ENCODE measurements around the gene FLT3.

FLT3 gene

DNA sequence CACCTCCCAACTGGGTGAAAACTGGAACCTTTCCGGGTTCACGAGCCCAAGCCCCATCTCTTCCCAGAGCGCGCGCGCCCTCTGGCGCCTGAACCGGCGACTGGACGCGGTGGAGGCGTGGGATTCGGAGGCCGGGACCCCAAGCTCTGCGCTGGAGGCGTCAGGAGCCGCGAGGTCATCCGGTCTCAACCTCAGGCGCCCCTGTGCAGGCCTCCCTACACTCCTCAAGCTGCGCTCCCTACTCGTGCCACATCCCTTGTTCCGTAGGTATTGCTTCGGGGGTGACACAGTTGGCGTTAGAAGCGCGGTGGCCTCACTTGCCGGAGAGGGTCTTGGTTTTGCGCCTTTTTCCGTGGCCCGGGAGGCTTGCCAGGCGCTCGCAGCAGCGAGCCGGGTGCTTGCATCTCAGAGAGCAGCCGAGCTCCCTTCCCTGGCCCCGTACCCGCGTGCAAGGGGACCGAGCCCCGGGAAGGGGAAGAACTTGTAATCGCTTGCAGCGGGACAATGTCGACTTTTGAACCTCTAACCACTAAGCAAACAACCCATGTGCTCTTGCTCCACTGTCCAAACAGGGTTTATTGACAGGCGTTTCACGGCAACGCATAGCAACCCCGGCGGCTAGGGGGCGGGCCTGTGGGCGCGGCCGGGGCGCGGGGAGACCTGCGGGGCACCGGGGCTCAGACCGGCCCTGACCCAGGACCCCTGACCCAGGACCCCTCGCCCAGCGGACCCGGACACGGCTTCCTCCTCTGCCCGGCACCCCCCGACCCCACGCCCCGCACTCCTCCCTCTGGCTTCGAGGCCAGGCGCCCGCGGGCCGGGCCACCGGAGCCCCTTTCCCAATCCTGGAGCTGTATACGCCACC, 139.8 kb downstream of the FLT3 start:
- H3K4me3 ChIP-seq (ENCODE audit: low read depth, low read length) = no peak overlapping the region
- TF ChIP-seq, protein P1, sequence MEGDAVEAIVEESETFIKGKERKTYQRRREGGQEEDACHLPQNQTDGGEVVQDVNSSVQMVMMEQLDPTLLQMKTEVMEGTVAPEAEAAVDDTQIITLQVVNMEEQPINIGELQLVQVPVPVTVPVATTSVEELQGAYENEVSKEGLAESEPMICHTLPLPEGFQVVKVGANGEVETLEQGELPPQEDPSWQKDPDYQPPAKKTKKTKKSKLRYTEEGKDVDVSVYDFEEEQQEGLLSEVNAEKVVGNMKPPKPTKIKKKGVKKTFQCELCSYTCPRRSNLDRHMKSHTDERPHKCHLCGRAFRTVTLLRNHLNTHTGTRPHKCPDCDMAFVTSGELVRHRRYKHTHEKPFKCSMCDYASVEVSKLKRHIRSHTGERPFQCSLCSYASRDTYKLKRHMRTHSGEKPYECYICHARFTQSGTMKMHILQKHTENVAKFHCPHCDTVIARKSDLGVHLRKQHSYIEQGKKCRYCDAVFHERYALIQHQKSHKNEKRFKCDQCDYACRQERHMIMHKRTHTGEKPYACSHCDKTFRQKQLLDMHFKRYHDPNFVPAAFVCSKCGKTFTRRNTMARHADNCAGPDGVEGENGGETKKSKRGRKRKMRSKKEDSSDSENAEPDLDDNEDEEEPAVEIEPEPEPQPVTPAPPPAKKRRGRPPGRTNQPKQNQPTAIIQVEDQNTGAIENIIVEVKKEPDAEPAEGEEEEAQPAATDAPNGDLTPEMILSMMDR (IDR thresholded peaks at IDR 0.05; ENCODE audit: borderline replicate concordance, insufficient read depth, low read depth, low read length) = peak; percentile 54; the same call in 1 of the 2 replicates

DNA sequence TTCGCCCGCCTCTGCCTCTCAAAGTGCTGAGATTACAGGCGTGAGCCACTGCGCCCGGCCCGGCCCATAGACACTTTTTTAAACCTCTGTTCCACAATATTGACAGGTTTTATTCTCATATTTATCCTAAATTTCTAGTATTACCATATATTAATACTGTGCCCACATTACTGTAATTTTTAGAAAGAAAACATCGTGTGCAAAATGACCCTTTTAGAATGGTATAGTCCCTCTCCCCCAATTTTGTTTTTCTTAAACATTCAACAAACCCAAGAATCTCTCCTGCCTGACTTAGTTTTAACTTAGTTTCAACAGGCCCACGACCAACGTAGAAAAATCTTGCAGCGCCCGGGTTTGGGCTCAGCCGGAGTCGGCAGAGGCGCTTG, 140.4 kb downstream of the FLT3 start:
- H3K4me3 ChIP-seq (ENCODE audit: low read depth, low read length) = no peak overlapping the region
- TF ChIP-seq, protein P1 (IDR thresholded peaks at IDR 0.05; ENCODE audit: borderline replicate concordance, insufficient read depth, low read depth, low read length) = no peak

DNA sequence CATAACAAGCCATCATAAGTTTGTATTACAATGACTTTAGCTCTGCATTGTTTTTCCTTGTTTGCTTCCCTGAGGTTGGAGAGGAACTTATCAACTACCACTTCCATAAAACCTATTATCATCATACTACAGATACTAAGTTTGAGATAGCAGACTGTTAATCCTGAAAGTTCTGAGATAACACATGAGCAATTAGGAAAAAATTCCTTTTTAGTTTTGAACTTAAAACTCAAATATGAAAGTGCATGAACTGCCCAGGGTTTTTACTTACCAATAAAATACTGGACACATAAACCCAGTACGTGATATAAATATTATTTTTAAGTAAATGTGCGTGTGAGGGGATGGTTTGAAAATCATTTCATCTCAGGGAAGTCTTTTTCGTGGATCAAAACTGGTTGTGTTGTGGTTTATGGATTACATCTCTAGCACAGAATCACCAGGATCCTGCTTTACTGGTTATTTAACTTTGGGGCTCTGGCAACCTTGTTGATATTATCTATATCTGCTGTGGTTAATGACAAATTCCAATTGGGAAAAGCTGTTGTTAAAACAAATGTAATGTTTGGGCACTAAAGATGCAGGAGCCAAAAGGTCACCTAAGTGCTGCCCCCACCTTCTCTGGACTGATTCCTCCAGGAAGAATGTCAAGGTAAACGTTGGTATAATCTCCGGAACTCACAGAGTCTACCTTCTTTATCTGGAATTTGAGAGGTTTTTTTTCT, 143.6 kb downstream of the FLT3 start:
- H3K4me3 ChIP-seq (ENCODE audit: low read depth, low read length) = no peak overlapping the region
- TF ChIP-seq, protein P1 (IDR thresholded peaks at IDR 0.05; ENCODE audit: borderline replicate concordance, insufficient read depth, low read depth, low read length) = no peak

DNA sequence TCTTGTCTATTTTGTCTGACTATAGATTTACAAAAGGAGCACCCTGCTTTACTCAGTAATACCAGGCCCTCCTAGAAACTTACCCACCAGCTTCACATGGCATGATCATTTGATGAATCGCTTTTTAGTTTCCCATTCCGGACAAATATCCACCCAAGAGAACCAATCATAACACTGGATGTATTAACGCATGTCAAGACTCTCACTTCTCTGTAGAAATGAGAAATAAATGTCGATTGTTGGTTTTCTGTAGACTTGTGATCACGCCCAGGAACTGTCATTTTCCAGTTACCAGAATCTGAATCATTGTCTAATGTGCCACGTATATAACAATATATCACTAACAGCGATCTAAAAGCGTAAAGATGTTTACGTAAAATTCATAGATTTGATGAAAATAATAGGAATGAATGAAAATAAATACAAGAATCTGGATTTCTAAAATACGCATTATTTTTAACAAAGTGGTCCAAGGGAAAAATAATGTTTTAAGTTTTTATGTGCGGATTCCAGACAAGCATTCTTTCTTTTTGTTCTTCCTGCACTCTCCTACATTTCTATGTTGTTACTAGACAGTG, 145.3 kb downstream of the FLT3 start:
- TF ChIP-seq, protein P1 (IDR thresholded peaks at IDR 0.05; ENCODE audit: borderline replicate concordance, insufficient read depth, low read depth, low read length) = no peak
- H3K4me3 ChIP-seq (ENCODE audit: low read depth, low read length) = no peak overlapping the region

DNA sequence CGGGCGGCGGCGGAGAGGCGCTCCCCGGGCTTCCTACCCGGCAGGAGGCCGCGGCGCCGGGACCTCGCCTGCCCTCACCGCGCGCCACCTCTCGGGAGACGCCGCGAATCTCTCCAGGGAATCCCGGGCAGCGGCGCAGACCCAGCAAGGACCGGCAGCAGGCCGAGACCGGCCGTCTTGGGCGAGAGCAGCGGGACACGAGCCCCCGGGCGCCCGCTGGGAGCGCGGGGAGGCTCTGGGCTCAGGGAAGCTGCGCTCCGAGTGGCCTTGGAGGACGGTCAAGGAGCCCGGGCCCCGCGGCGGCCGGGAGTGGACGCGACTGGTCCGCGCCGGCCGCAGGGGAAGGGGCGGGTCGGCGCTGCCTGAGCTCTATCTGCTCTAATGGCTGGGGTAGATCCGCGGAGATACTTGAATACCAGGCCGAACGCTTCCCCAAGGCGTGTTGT, 145.9 kb downstream of the FLT3 start:
- TF ChIP-seq, protein P1 (IDR thresholded peaks at IDR 0.05; ENCODE audit: borderline replicate concordance, insufficient read depth, low read depth, low read length) = no peak
- H3K4me3 ChIP-seq (ENCODE audit: low read depth, low read length) = peak overlapping the region; percentile 45

DNA sequence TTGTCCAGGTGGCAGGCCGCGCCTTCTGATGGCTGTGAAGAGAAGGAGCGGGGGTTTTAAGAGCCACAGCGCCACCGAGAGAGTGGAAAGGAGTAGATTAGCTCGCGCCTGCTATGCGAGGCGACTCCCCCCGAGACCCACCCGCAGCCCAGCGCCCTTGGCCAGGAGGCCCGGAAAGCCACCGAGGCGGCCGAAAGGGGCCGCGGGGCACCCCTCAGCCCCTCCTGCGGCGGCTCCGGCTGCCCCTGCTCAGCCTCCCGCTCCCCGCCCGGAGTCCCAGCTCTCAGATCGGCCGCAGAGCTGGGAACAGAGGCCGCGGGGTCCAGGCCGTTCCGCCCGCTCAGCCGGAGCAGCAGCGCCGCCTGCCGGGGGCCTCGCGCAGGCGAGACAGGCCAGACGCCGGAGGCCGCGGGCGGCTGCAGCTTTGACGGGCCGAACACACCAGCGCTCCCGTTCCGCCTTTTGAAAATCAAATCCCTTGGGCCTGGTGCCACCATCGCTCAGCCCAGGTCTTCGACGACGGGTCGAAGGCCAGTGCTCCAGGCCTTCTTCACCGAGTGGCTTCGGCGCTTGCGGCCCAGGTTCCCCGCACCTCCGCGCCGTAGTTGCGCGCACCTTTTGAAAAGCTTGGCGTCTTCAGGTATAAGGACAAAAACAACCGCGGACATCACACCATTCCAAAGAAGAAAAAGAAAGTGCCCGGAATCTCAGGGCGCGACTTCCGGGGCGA, 146.5 kb downstream of the FLT3 start:
- H3K4me3 ChIP-seq (ENCODE audit: low read depth, low read length) = peak overlapping the region; percentile 45
- TF ChIP-seq, protein P1 (IDR thresholded peaks at IDR 0.05; ENCODE audit: borderline replicate concordance, insufficient read depth, low read depth, low read length) = peak; percentile 99

All from GM12875 (cell line).